ENCODE measurements around the gene ORAI2. TPM values are rescaled to one million over a fixed set of nuclear protein-coding genes. Genes with fewer than 3 reads are reported as not detected.

ORAI2 gene
- total and polyA plus RNA-seq, 2 of the 13 experiments (the other 11 are each of a cell fraction or from before 2014, with no cell fraction given), result 3.0 to 6.0 TPM

- Histone ChIP-seq H3K9ac (ENCODE audit: insufficient read depth, low read depth, low read length) (no peak overlapping the region), H3K4me2 (ENCODE audit: low read depth, low read length) (no peak overlapping the region), H3K27ac (ENCODE audit: extremely low read length, insufficient read depth, low read length) (no peak overlapping the region), H3K4me3 (replicated peaks in 1 of 3; ENCODE audit: insufficient read depth in 1 of 3, low read depth in 2 of 3, low read length in 3 of 3) (no peak overlapping the region), H3K36me3 (replicated peaks in 1 of 2; ENCODE audit: control insufficient read depth in 1 of 2, insufficient read depth in 2 of 2, low read length in 2 of 2) (peaks cover 16 to 83% of the 10 kb centered on the region in 2 experiments), H3K79me2 (ENCODE audit: insufficient read depth, low read length) (no peaks in the 10 kb centered on the region), H4K20me1 (ENCODE audit: insufficient read depth, low read length) (peaks cover 8% of the 10 kb centered on the region; the same call in 1 of the 2 replicates), H3K27me3 (ENCODE audit: control insufficient read depth in 1 of 2, insufficient read depth in 2 of 2, low read length in 2 of 2) (no peaks in the 10 kb centered on the region), H3K4me1 (ENCODE audit: insufficient read depth, low read length) (no peaks in the 10 kb centered on the region), H3K9me3 (ENCODE audit: low read length) (no peaks in the 10 kb centered on the region), H2AFZ (ENCODE audit: low read length) (no peak overlapping the region)
- no peak for TF ChIP-seq ZNF781 (CRISPR knock-in tag; IDR thresholded peaks at IDR 0.05; ENCODE audit: borderline replicate concordance, not compliant biosample characterization)
- no peak for TF ChIP-seq ZNF549 (CRISPR knock-in tag; IDR thresholded peaks at IDR 0.05)
- no peak for TF ChIP-seq MAFG (CRISPR knock-in tag; IDR thresholded peaks at IDR 0.05)
- TF ChIP-seq HOXA7 (CRISPR knock-in tag; IDR thresholded peaks at IDR 0.05), result no peak
- TF ChIP-seq HDAC1 (CRISPR knock-in tag; IDR thresholded peaks at IDR 0.05), result no peak
- TF ChIP-seq GPN1 (CRISPR knock-in tag; IDR thresholded peaks at IDR 0.05; ENCODE audit: borderline replicate concordance), result no peak
- TF ChIP-seq ZNF747 (CRISPR knock-in tag; IDR thresholded peaks at IDR 0.05; ENCODE audit: borderline replicate concordance), result no peak
- TF ChIP-seq, protein P1, sequence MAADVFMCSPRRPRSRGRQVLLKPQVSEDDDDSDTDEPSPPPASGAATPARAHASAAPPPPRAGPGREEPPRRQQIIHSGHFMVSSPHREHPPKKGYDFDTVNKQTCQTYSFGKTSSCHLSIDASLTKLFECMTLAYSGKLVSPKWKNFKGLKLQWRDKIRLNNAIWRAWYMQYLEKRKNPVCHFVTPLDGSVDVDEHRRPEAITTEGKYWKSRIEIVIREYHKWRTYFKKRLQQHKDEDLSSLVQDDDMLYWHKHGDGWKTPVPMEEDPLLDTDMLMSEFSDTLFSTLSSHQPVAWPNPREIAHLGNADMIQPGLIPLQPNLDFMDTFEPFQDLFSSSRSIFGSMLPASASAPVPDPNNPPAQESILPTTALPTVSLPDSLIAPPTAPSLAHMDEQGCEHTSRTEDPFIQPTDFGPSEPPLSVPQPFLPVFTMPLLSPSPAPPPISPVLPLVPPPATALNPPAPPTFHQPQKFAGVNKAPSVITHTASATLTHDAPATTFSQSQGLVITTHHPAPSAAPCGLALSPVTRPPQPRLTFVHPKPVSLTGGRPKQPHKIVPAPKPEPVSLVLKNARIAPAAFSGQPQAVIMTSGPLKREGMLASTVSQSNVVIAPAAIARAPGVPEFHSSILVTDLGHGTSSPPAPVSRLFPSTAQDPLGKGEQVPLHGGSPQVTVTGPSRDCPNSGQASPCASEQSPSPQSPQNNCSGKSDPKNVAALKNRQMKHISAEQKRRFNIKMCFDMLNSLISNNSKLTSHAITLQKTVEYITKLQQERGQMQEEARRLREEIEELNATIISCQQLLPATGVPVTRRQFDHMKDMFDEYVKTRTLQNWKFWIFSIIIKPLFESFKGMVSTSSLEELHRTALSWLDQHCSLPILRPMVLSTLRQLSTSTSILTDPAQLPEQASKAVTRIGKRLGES (CRISPR knock-in tag; IDR thresholded peaks at IDR 0.05; ENCODE audit: borderline replicate concordance), result no peak
- TF ChIP-seq, protein P2, sequence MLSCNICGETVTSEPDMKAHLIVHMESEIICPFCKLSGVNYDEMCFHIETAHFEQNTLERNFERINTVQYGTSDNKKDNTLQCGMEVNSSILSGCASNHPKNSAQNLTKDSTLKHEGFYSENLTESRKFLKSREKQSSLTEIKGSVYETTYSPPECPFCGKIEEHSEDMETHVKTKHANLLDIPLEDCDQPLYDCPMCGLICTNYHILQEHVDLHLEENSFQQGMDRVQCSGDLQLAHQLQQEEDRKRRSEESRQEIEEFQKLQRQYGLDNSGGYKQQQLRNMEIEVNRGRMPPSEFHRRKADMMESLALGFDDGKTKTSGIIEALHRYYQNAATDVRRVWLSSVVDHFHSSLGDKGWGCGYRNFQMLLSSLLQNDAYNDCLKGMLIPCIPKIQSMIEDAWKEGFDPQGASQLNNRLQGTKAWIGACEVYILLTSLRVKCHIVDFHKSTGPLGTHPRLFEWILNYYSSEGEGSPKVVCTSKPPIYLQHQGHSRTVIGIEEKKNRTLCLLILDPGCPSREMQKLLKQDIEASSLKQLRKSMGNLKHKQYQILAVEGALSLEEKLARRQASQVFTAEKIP (CRISPR knock-in tag; IDR thresholded peaks at IDR 0.05; ENCODE audit: borderline replicate concordance), result no peak
- TF ChIP-seq ETV5 (CRISPR knock-in tag; IDR thresholded peaks at IDR 0.05; ENCODE audit: borderline replicate concordance), result no peak
- TF ChIP-seq HIC2 (CRISPR knock-in tag; IDR thresholded peaks at IDR 0.05; ENCODE audit: low read depth), result no peak
- no peak for TF ChIP-seq HMG20A (CRISPR knock-in tag; IDR thresholded peaks at IDR 0.05; ENCODE audit: borderline replicate concordance)
- TF ChIP-seq ZNF44 (CRISPR knock-in tag; IDR thresholded peaks at IDR 0.05), result no peak
- TF ChIP-seq ZNF382 (CRISPR knock-in tag; IDR thresholded peaks at IDR 0.05; ENCODE audit: borderline replicate concordance), result no peak
- no peak for TF ChIP-seq ZNF292 (CRISPR knock-in tag; IDR thresholded peaks at IDR 0.05; ENCODE audit: borderline replicate concordance, low read depth)
- TF ChIP-seq ZNF672 (CRISPR knock-in tag; IDR thresholded peaks at IDR 0.05), result no peak
- TF ChIP-seq, protein P3, sequence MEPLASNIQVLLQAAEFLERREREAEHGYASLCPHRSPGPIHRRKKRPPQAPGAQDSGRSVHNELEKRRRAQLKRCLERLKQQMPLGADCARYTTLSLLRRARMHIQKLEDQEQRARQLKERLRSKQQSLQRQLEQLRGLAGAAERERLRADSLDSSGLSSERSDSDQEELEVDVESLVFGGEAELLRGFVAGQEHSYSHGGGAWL (CRISPR knock-in tag; IDR thresholded peaks at IDR 0.05), result no peak
- no peak for TF ChIP-seq PCBP2 (optimal IDR thresholded peaks at IDR 0.05; ENCODE audit: low read depth, low read length, poor library complexity, severe bottlenecking)
- TF ChIP-seq KLF15 (CRISPR knock-in tag; IDR thresholded peaks at IDR 0.05; ENCODE audit: borderline replicate concordance), result no peak
- DNase-seq (ENCODE audit: low spot score), result no peak
- no peak for ATAC-seq
- in situ Hi-C loops (cut with HindIII; ENCODE audit: extremely low pct_ligation_motif_present, low pct_unique_long_range_greater_than_20kb), result no loop called here
- intact Hi-C loops (cut with micrococcal nuclease; ENCODE audit: unreplicated experiment), result no loop called here
- BruUV-seq (replicated peaks), result no TSS peak
- ChIA-PET POLR2A (no interaction called here), CTCF (ENCODE audit: low intra/inter-chr PET ratio, low total read pairs) (no interaction called here)
- FAIRE-seq, result no peak
- WGBS (ENCODE audit: low lambda C conversion rate), result 96% methylated on average over 8 of the region's 12 CpGs
Measured at GRCh38 chr7:102415685-102416225, 17.6 kb upstream of the ORAI2 start.

Measured in HepG2 (cell line).